Endothelial cell (in vitro differentiated cells): ENCODE results near the gene TSBP1. TPM values are rescaled to one million over a fixed set of nuclear protein-coding genes. Genes with fewer than 3 reads are reported as not detected.

Experiments
- DNase-seq: peaks from one replicate; pipeline ENCODE4 v3.0.0; 2021; ENCODE audit warnings: low spot score
- H3K27ac Mint-ChIP-seq: one replicate; pipeline ENCODE4 v1.8.0; 2021; ENCODE audit warnings: mixed read lengths, inconsistent platforms; ENCODE audit not compliant: unreplicated experiment
- H3K27me3 Mint-ChIP-seq: one replicate; pipeline ENCODE4 v1.8.0; 2021; ENCODE audit warnings: mild to moderate bottlenecking, moderate library complexity, mixed read lengths, inconsistent platforms; ENCODE audit not compliant: unreplicated experiment
- H3K36me3 Mint-ChIP-seq: one replicate; pipeline ENCODE4 v1.8.0; 2021; ENCODE audit warnings: mild to moderate bottlenecking, low read depth, mixed read lengths, inconsistent platforms; ENCODE audit not compliant: unreplicated experiment
- H3K4me1 Mint-ChIP-seq: one replicate; pipeline ENCODE4 v1.8.0; 2021; ENCODE audit warnings: mild to moderate bottlenecking, mixed read lengths, inconsistent platforms; ENCODE audit not compliant: unreplicated experiment
- H3K4me3 Mint-ChIP-seq: one replicate; pipeline ENCODE4 v1.8.0; 2021; ENCODE audit warnings: mild to moderate bottlenecking, mixed read lengths, inconsistent platforms; ENCODE audit not compliant: unreplicated experiment
- H3K9me3 Mint-ChIP-seq: one replicate; pipeline ENCODE4 v1.8.0; 2021; ENCODE audit warnings: mixed read lengths, inconsistent platforms; ENCODE audit not compliant: unreplicated experiment
- total RNA-seq: library from RNA; stranded (reverse); fragmentation: NEBNext Ultra II Directional; extraction: Animal tissue kit (Norgen Biotek cat#: 25700); gene quantifications from one replicate; pipeline ENCODE4 v1.2.1, GENCODE V29; 2021; ENCODE audit not compliant: unreplicated experiment
- TF ChIP-seq, protein P1 (sequence below): fragments of 200-600 bp; sonication (generic); IDR thresholded peaks from one replicate; pipeline ENCODE4 v1.5.0; 2021; ENCODE audit warnings: antibody characterized with exemption; ENCODE audit not compliant: unreplicated experiment

TSBP1 gene
- total RNA-seq, 1 donor from 2014 or later: not detected

DNA sequence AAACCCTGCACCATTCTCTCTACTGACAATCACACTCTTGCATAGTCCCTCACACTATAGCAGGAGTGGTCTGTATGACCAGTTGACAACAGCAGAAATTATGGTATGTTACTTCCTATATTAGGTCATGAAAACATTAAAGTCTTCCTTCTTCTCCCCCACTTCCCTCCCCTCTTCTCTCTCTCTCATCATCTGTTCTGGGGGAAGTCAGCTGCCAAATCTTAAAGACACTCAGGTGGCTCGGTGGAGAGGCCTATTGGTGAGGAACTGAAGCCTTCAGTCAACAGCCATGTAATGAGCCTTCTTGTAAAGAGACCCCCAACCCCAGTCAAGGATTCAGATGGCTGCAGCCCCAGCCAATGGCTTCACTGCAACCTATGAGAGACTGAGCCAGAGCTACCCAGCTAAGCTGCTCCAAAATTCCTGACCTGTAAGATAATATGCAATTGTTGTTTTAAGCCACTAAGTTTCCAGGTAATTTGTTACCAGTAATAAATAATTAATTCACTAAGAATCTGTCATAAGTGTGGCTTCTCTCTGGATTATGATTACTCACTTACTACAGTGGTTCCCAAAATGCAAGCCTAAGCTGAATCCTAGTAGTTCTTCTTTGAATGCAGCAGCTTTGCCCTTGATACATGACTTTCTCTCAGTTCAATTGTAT, 11.2 kb upstream of the TSBP1 start:
- Mint-ChIP-seq H3K27me3 (no peaks in the 10 kb centered on the region), H3K36me3 (peaks cover 8% of the 10 kb centered on the region), H3K9me3 (no peaks in the 10 kb centered on the region), H3K27ac (no peak overlapping the region), H3K4me1 (peaks cover 7% of the 10 kb centered on the region), H3K4me3 (no peak overlapping the region)
- no peak for DNase-seq
- TF ChIP-seq, protein P1, sequence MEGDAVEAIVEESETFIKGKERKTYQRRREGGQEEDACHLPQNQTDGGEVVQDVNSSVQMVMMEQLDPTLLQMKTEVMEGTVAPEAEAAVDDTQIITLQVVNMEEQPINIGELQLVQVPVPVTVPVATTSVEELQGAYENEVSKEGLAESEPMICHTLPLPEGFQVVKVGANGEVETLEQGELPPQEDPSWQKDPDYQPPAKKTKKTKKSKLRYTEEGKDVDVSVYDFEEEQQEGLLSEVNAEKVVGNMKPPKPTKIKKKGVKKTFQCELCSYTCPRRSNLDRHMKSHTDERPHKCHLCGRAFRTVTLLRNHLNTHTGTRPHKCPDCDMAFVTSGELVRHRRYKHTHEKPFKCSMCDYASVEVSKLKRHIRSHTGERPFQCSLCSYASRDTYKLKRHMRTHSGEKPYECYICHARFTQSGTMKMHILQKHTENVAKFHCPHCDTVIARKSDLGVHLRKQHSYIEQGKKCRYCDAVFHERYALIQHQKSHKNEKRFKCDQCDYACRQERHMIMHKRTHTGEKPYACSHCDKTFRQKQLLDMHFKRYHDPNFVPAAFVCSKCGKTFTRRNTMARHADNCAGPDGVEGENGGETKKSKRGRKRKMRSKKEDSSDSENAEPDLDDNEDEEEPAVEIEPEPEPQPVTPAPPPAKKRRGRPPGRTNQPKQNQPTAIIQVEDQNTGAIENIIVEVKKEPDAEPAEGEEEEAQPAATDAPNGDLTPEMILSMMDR: no peak

DNA sequence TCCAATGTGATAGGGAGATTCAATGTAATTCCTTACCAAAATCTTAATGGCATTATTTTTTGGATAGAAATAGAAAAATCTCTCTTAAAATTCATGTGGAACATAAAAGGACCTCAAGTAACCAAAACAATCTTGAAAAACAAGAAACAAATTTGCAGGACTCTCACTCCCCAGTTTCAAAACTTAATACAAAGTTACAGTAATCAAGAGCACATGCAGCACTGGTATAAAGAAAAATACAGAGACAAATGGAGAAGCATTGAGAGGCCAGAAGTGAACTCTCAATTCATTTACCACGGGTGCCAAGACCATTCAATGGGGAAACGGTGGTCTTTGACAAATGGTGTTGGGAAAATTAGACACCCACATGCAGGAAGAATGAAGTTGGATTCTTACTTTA, 7.8 kb upstream of the TSBP1 start:
- H3K4me1 Mint-ChIP-seq: peaks cover 10% of the 10 kb centered on the region
- no peak overlapping the region for H3K27ac Mint-ChIP-seq
- TF ChIP-seq, protein P1: no peak
- no peak for DNase-seq
- no peaks in the 10 kb centered on the region for H3K9me3 Mint-ChIP-seq
- no peaks in the 10 kb centered on the region for H3K27me3 Mint-ChIP-seq
- no peak overlapping the region for H3K4me3 Mint-ChIP-seq
- no peaks in the 10 kb centered on the region for H3K36me3 Mint-ChIP-seq

DNA sequence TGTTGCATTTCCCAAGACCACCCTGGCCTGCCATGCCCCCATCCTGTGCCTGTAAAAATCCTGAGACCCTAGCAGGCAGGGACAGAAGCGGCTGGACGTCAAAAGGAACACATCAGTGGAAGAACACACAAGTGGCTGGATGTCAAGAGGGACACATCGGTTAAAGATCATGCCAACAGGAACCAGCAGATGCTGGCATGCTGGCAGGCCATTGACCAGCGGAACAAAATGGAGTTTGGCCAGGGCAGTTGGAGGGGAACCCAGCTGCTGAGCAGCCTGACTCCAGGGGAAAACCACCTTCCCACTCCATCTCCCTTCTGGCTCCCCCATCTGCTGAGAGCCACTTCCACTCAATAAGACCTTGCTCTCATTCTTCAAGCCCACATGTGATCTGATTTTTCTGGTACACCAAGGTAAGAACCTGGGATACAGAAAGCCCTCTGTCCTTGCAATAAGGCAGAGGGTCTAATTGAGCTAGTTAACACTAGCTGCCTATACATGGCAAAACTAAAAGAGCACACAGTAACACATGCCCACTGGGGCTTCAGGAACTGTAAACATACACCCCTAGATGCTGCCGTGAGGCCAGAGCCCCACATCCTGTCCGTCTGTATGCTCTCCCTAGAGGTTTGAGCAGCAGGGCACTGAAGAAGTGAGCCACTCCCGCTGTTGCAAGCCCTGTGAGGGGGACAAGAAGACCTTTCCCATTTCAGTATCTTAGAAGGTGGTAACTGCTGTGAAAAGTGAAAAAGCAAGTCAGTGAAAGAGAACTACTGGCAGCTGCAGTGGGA, 4.2 kb upstream of the TSBP1 start:
- no peaks in the 10 kb centered on the region for H3K36me3 Mint-ChIP-seq
- no peak for DNase-seq
- no peak overlapping the region for H3K27ac Mint-ChIP-seq
- no peak overlapping the region for H3K4me3 Mint-ChIP-seq
- no peaks in the 10 kb centered on the region for H3K27me3 Mint-ChIP-seq
- no peaks in the 10 kb centered on the region for H3K9me3 Mint-ChIP-seq
- TF ChIP-seq, protein P1: no peak
- H3K4me1 Mint-ChIP-seq: peaks cover 6% of the 10 kb centered on the region

DNA sequence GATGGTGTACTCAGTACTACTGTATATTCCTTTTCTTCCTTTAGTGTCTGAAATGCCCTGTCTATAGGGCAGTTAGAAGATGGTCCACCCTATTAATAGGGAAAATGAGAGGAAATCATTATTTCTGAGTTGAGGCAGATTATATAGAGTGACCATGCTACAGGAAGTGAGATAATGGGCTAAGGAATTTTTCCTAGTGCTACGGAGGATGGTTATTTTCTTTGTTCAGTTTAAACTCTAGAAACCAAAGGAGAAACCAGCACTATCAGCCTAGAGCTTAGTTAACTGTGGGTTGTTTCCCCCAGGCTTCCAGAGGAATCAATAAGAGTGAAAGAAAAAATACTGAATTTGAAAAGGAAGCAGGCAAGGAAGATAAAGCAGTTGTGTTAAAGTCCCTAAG, 474 bp downstream of the TSBP1 start:
- Mint-ChIP-seq H3K36me3 (no peaks in the 10 kb centered on the region), H3K27me3 (no peaks in the 10 kb centered on the region), H3K4me1 (peaks cover 9% of the 10 kb centered on the region), H3K9me3 (no peaks in the 10 kb centered on the region), H3K27ac (no peak overlapping the region), H3K4me3 (no peak overlapping the region)
- TF ChIP-seq, protein P1: no peak
- no peak for DNase-seq

DNA sequence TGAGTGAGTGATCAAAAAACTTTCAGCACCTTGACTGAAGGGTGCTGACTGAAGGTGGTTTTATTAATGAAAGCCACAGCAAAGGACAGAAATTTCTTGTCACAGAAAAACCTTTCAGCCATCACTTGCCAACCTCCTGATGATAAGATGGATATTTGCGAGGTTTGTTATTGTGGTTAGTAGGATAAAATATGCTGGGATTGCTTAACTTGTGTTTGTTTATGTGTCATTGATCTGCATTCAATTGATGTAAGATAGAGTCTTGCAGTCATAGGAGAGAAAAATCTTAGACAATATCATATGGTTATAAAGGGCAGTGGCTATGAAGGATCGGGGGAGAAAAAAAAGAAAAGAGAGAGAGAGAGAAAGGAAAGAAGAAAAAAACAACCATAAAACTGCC, 1.2 kb downstream of the TSBP1 start:
- no peak overlapping the region for H3K27ac Mint-ChIP-seq
- TF ChIP-seq, protein P1: no peak
- no peak overlapping the region for H3K4me3 Mint-ChIP-seq
- no peaks in the 10 kb centered on the region for H3K9me3 Mint-ChIP-seq
- peaks cover 9% of the 10 kb centered on the region for H3K4me1 Mint-ChIP-seq
- H3K36me3 Mint-ChIP-seq: no peaks in the 10 kb centered on the region
- no peaks in the 10 kb centered on the region for H3K27me3 Mint-ChIP-seq
- DNase-seq: no peak
